ENCODE measurements around the gene RPLP1.

RPLP1 gene

GRCh38 chr15:69414701-69415167 lies 37.9 kb upstream of the RPLP1 start:
- H3K79me2 ChIP-seq (ENCODE audit: insufficient read depth, low read length): peaks cover 20% of the 10 kb centered on the region
- H3F3A ChIP-seq (ENCODE audit: insufficient read depth, low read length): no peaks in the 10 kb centered on the region
- H3K4me1 ChIP-seq (ENCODE audit: insufficient read depth, low read length, severe bottlenecking): peaks cover 18% of the 10 kb centered on the region
- peak overlapping the region; percentile 94 for H3K4me3 ChIP-seq (ENCODE audit: low read depth, low read length, poor library complexity, severe bottlenecking)
- no peak for TF ChIP-seq EZH2 (IDR thresholded peaks at IDR 0.05; ENCODE audit: borderline replicate concordance, low read length)
- TF ChIP-seq, protein P1, sequence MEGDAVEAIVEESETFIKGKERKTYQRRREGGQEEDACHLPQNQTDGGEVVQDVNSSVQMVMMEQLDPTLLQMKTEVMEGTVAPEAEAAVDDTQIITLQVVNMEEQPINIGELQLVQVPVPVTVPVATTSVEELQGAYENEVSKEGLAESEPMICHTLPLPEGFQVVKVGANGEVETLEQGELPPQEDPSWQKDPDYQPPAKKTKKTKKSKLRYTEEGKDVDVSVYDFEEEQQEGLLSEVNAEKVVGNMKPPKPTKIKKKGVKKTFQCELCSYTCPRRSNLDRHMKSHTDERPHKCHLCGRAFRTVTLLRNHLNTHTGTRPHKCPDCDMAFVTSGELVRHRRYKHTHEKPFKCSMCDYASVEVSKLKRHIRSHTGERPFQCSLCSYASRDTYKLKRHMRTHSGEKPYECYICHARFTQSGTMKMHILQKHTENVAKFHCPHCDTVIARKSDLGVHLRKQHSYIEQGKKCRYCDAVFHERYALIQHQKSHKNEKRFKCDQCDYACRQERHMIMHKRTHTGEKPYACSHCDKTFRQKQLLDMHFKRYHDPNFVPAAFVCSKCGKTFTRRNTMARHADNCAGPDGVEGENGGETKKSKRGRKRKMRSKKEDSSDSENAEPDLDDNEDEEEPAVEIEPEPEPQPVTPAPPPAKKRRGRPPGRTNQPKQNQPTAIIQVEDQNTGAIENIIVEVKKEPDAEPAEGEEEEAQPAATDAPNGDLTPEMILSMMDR (IDR thresholded peaks at IDR 0.05; ENCODE audit: low read length): no peak
- H2AFZ ChIP-seq (ENCODE audit: low read length): no peak overlapping the region
- peak overlapping the region; percentile 92 for H3K9ac ChIP-seq (ENCODE audit: low read length)
- H3K4me2 ChIP-seq (ENCODE audit: low read length): peak overlapping the region; percentile 85
- no peaks in the 10 kb centered on the region for H3K27me3 ChIP-seq (ENCODE audit: insufficient read depth, low read length)
- peaks cover 27% of the 10 kb centered on the region for H3K36me3 ChIP-seq (ENCODE audit: insufficient read depth, low read length)
- no peaks in the 10 kb centered on the region for H4K20me1 ChIP-seq (ENCODE audit: insufficient read depth, low read length)
- H3K9me3 ChIP-seq (ENCODE audit: low read length): no peaks in the 10 kb centered on the region
- H3K9me2 ChIP-seq (ENCODE audit: low read depth, low read length): no peaks in the 10 kb centered on the region
- H3K27ac ChIP-seq (ENCODE audit: low read depth, low read length, poor library complexity, severe bottlenecking): peak overlapping the region; percentile 11

- H3K9ac ChIP-seq (ENCODE audit: low read length): peak overlapping the region; percentile 92
- H3K9me3 ChIP-seq (ENCODE audit: low read length): no peaks in the 10 kb centered on the region
- no peak overlapping the region for H2AFZ ChIP-seq (ENCODE audit: low read length)
- peaks cover 20% of the 10 kb centered on the region for H3K79me2 ChIP-seq (ENCODE audit: insufficient read depth, low read length)
- peaks cover 18% of the 10 kb centered on the region for H3K4me1 ChIP-seq (ENCODE audit: insufficient read depth, low read length, severe bottlenecking)
- H3K27me3 ChIP-seq (ENCODE audit: insufficient read depth, low read length): no peaks in the 10 kb centered on the region
- H3K9me2 ChIP-seq (ENCODE audit: low read depth, low read length): no peaks in the 10 kb centered on the region
- peaks cover 34% of the 10 kb centered on the region for H3K36me3 ChIP-seq (ENCODE audit: insufficient read depth, low read length)
- H3F3A ChIP-seq (ENCODE audit: insufficient read depth, low read length): no peaks in the 10 kb centered on the region
- peak overlapping the region; percentile 85 for H3K4me2 ChIP-seq (ENCODE audit: low read length)
- no peak overlapping the region for H3K27ac ChIP-seq (ENCODE audit: low read depth, low read length, poor library complexity, severe bottlenecking)
- H4K20me1 ChIP-seq (ENCODE audit: insufficient read depth, low read length): no peaks in the 10 kb centered on the region
- TF ChIP-seq, protein P1 (IDR thresholded peaks at IDR 0.05; ENCODE audit: low read length): no peak
- no peak for TF ChIP-seq EZH2 (IDR thresholded peaks at IDR 0.05; ENCODE audit: borderline replicate concordance, low read length)
- H3K4me3 ChIP-seq (ENCODE audit: low read depth, low read length, poor library complexity, severe bottlenecking): peak overlapping the region; percentile 94
Measured at GRCh38 chr15:69415381-69415780, 37.2 kb upstream of the RPLP1 start.

DNA sequence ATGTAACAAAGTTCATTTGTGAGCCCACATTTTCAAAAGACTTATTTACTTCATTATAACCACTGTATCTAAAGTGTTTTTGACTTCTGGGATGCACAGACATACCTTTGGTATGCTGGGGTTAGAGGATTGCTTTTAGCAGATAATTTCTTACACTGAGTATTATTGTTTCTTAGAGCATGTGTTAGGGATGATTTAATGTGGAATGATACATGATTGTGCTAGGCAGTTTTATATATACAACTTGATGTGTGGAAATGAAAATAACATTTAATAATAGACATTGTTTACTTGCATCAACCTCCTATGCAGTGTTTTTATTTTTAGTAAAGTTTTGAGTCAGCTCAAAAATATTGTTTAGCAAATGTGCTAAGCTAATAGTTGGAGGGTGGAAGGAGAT lies 35.0 kb upstream of the RPLP1 start:
- Histone ChIP-seq H3K36me3 (ENCODE audit: insufficient read depth, low read length) (peaks cover 53% of the 10 kb centered on the region), H3K27me3 (ENCODE audit: insufficient read depth, low read length) (no peaks in the 10 kb centered on the region), H3K9ac (ENCODE audit: low read length) (no peak overlapping the region), H3K9me2 (ENCODE audit: low read depth, low read length) (no peaks in the 10 kb centered on the region), H2AFZ (ENCODE audit: low read length) (no peak overlapping the region), H3K27ac (ENCODE audit: low read depth, low read length, poor library complexity, severe bottlenecking) (no peak overlapping the region), H3K79me2 (ENCODE audit: insufficient read depth, low read length) (peaks cover 20% of the 10 kb centered on the region), H3K4me1 (ENCODE audit: insufficient read depth, low read length, severe bottlenecking) (peaks cover 18% of the 10 kb centered on the region), H3K4me3 (ENCODE audit: low read depth, low read length, poor library complexity, severe bottlenecking) (no peak overlapping the region), H3K4me2 (ENCODE audit: low read length) (no peak overlapping the region), H3F3A (ENCODE audit: insufficient read depth, low read length) (no peaks in the 10 kb centered on the region), H4K20me1 (ENCODE audit: insufficient read depth, low read length) (no peaks in the 10 kb centered on the region), H3K9me3 (ENCODE audit: low read length) (no peaks in the 10 kb centered on the region)
- no peak for TF ChIP-seq EZH2 (IDR thresholded peaks at IDR 0.05; ENCODE audit: borderline replicate concordance, low read length)
- TF ChIP-seq, protein P1 (IDR thresholded peaks at IDR 0.05; ENCODE audit: low read length): no peak

Measured in OCI-LY1 (cell line).